GM19328 (cell line): ENCODE measurements around the gene UNC5CL.

Experiments
- ATAC-seq: cut with Tn5 transposase; IDR thresholded peaks from one replicate; pipeline ENCODE4 v1.9.1; 2021; ENCODE audit warnings: mild to moderate bottlenecking, moderate library complexity; ENCODE audit not compliant: unreplicated experiment

UNC5CL gene

GRCh38 chr6:41039060-41039998, at the start of gene UNC5CL:
Gene UNC5CL (minus strand): TSS chr6:41039221. CDS start chr6:41035074, 4,147 bp downstream.
- ATAC-seq, result no peak

GRCh38 chr6:41088451-41088850, 49.4 kb upstream of the UNC5CL start:
- no peak for ATAC-seq

- ATAC-seq, result no peak
Measured at GRCh38 chr6:41085182-41085581, 46.2 kb upstream of the UNC5CL start.

GRCh38 chr6:41083072-41083471, 44.1 kb upstream of the UNC5CL start:
- ATAC-seq, result no peak

GRCh38 chr6:41080621-41081020, 41.6 kb upstream of the UNC5CL start:
- ATAC-seq, result no peak

GRCh38 chr6:41079080-41079479, 40.1 kb upstream of the UNC5CL start:
- no peak for ATAC-seq

GRCh38 chr6:41078101-41078500, 39.1 kb upstream of the UNC5CL start:
- ATAC-seq, result no peak

- no peak for ATAC-seq
Measured at GRCh38 chr6:41077536-41077935, 38.5 kb upstream of the UNC5CL start.

GRCh38 chr6:41075651-41076626, 36.9 kb upstream of the UNC5CL start:
- ATAC-seq, result no peak

GRCh38 chr6:41074692-41075436, 35.8 kb upstream of the UNC5CL start:
- no peak for ATAC-seq

GRCh38 chr6:41073968-41074691, 35.1 kb upstream of the UNC5CL start:
- ATAC-seq, result no peak

GRCh38 chr6:41073203-41073967, 34.4 kb upstream of the UNC5CL start:
- ATAC-seq, result peak; percentile 31

GRCh38 chr6:41072836-41073202, 33.8 kb upstream of the UNC5CL start, which contains the start of gene NFYA:
Gene NFYA (plus strand): TSS chr6:41072974. CDS start chr6:41079090, 6,116 bp downstream.
- ATAC-seq, result peak; percentile 59

GRCh38 chr6:41071923-41072835, 33.2 kb upstream of the UNC5CL start, which contains the start of gene OARD1:
Gene OARD1 (minus strand): TSS chr6:41072356. CDS start chr6:41071634, 722 bp downstream.
- ATAC-seq, result peak; percentile 59

- peak; percentile 12 for ATAC-seq
Measured at GRCh38 chr6:41071501-41071922, 32.5 kb upstream of the UNC5CL start.

GRCh38 chr6:41066867-41067304, 27.9 kb upstream of the UNC5CL start:
- ATAC-seq, result no peak

- ATAC-seq, result no peak
Measured at GRCh38 chr6:41065550-41066026, 26.6 kb upstream of the UNC5CL start.

- ATAC-seq, result no peak
Measured at GRCh38 chr6:41064841-41065240, 25.8 kb upstream of the UNC5CL start.
